HG03469 (cell line): ENCODE measurements around the gene NCK2.

Source experiments
- ATAC-seq: cut with Tn5 transposase; IDR thresholded peaks from one replicate; pipeline ENCODE4 v1.9.1; 2021; ENCODE audit warnings: mild to moderate bottlenecking, moderate library complexity, moderate number of reproducible peaks; ENCODE audit not compliant: unreplicated experiment

Gene NCK2

DNA sequence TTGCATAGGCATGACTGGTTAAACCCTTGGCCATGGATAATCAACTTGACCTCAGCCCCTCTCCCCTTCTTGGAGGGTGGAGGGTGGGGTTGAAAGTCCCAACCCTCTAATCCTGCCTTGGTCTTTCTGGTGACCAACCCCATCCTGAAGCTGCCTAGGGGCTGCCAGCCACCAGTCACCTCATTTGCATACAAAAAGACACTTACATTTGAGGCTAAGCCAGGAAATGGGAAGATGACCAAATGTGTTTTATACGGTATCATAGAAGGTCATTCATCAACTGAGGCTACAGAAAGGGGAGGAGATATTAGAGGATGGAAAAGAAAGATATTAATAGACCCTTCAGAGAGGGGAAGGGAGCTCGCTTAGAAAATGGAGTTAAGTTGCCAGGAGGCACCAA lies 96.8 kb downstream of the NCK2 start:
- ATAC-seq, result no peak

DNA sequence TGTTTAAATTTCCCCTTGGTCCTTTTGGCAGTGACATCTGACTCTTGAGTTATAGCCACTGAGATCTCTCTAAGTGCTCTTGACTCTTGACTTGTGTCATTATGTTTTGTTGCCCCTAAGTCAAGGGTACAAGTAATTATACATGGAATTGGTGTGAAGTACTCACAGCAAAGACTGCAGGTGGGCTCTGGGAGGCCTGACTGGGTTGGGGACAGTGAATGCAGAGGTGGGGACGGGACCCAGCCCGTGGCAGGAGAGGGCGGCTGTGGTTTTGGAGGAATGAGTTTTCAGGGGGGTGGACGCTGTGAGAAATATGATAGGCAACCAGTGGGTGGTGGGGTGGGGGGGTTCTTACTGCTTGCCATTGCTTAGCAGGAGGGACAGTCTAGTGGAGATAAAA lies 97.8 kb downstream of the NCK2 start:
- no peak for ATAC-seq

DNA sequence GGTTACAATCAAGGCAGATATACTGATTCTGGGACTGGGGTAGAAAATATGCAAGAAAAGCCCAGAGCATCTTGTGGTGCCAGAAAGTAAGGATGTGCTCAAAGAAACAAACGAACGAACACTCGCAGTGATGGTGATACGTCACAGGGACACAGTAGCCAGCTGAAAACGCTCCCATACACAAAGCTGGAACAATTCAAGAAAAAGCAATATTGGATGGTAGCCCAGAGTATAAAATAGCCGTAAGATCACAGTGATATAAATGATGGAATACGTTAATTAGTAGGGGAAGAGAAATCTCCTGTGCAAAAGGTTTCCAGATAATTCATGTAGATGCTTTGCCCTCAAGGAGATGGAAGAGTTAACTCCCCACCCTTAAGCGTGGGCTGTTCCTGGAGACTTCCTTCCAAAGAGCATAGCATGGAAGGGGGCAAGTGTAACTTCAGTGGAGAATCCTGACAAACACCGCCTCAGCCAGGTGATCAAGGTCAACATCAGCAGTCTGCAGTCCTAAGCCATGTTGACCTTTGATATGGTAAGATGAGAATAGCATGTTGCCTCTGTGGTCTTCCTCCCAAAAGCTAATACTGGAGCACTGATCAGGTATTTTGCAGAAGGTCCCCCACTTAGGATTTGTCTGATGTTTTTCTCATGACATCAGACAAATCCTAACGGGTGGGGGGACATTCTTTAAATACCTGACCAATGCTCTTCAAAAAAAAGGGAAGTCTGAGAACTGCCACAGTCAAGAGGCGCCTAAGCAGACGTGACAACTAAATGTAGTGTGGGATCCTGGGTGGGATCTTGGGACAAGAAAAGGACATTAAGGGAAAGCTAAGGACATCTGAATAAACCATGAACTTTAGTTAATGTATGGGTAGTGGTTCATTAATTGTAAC lies 99.0 kb downstream of the NCK2 start:
- ATAC-seq, result no peak

DNA sequence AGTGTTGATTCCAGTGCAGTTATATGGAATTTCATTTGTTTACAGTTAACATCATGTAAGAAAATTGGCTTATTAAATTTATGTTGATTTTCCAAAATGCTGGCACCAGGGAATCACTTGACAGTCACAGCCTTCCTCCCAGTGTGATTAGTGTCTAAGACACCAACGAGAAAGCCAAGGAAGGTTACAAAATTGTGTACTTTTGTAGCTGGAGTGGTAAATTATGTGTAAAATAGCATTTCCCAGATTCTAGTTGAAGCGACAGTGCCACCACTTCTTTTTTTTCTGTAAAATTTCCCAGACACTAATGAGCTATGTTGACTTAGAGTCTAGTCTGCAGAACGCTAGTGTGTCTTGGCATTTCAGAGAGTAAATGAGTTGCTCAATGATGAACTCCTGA lies 101.3 kb downstream of the NCK2 start:
- no peak for ATAC-seq

DNA sequence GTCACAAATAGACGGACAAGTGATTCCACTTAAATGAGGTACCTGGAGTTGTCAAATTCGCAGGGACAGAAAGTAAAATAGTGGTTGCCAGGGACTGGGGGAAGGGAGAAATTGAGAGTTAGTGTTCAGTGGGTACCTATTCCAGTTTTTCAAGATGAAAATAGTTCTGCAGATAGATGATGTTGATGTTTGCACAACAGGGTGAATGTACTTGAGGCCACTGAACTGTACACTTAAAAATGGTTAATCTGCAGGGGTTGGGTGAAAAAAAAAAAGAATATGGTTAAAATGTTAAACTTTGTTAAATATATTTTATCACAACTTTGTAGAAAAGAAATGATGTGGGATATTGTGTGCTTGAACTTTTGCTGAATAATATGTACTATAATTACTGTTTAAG lies 102.3 kb downstream of the NCK2 start:
- ATAC-seq, result no peak

DNA sequence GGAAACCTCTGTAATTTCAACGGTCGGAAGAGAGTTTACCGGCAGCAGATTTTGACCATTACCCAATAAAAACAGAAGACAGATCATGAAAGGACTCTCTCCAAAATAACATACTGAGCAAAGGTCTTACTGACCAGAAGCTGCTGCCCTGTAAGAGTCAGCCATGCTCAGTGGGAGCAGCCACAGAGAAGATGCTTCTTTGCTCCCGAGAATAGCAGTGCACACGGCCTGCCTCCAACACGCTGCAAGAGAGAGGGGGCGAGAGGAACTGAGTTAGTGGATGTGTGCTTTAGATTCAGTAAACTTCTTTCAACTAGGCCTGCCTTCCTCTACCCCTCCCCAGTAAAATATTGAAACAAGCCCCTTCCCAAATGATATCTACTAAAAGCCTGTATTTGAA lies 103.7 kb downstream of the NCK2 start:
- ATAC-seq, result no peak

DNA sequence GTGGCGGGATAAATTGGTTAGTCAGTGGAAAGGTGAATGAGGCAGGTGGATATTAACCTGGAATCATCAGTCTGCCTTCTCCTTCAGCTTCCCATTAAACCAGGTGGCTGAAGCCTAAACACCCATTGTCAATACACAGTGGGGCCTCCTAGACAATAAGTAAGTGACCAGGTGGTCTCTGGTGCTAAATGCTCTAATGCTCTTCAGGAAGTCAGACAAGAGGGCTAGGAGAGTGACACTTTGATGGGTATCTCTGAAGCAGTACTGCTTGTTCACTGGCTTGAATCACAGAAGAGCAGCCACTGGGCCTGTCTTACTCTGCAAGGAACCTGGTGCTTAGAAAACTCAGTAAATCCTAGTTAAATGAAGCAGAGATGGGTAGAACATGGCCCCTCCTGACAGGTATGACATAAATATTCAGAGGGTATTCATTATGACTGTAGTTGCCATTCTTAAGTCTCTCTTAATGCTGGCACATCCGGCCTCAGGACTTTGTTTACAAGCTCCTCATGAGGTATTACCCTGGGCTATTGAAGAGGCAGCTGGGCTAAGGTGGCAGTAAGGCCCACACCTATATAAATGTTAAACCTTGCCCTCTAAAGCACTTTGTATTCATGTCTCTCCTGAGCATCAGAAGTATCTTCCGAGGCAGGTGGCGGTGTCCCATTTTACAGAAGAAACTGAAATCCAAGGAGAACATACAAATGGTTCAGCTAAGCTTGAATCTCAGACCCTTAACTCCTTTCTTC lies 104.9 kb downstream of the NCK2 start:
- ATAC-seq, result no peak

DNA sequence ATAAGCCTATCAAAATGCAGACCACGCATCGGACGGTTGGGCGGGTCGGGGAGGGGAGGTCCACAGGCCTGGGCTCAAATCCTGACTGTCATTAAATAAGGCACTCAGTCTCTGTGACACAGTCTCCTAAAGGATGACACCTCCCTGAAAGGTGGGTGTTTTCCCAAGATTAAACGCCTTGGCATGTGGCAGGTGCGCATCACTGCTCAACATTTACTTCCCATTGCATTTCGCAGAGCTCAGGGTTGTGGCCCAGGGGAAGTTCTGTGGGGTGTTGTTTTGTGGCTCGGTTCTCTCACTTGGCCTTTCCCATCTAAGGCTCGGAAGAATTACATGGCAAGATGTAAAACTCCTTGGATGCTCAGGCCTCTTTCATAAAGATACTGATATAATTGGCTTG lies 107.4 kb downstream of the NCK2 start:
- ATAC-seq, result no peak

DNA sequence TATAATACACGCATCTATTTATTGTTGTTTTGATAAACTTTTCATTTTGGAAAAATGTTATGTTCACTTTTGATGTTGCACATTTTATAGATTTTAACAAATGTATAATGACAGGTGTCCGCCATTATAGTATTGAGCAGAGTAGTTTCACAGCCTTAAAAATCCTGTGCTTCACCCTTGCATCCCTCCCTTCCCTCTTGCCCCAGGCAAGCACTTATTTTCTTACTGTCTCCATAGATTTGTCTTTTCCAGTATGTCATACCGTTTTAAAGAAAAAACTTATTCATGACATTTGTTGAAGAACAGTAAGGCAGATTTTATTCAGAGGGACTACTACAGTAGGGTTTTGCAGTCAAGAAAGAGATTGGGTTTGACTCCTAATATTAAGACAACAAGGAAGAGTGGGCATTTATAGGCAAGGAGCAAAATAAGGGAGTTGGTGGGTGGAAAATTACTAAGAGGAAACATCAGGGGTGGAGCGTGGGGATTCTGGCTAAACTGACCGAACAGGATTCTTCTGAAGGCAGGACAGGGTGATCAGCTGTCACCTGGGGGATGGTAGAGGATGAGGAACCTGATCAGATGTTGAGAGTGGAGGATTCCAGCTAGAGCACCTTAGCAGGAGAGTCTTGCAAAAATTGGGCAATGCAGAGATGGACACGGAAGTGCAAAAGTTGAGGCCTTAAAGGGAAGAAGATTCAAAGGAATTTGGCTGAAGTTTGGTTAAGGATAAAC lies 108.8 kb downstream of the NCK2 start:
- no peak for ATAC-seq

DNA sequence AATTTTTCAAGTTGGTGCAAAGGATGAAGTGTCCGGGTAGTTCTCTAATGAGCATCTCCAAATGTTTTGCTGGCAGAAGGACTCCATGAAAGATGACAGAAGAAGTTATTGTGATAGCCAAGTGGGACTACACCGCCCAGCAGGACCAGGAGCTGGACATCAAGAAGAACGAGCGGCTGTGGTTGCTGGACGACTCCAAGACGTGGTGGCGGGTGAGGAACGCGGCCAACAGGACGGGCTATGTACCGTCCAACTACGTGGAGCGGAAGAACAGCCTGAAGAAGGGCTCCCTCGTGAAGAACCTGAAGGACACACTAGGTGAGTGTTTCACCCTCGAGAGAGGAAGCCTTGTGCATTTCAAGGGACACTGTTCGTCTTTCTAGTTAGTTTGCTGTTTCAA lies 110.3 kb downstream of the NCK2 start:
- no peak for ATAC-seq

DNA sequence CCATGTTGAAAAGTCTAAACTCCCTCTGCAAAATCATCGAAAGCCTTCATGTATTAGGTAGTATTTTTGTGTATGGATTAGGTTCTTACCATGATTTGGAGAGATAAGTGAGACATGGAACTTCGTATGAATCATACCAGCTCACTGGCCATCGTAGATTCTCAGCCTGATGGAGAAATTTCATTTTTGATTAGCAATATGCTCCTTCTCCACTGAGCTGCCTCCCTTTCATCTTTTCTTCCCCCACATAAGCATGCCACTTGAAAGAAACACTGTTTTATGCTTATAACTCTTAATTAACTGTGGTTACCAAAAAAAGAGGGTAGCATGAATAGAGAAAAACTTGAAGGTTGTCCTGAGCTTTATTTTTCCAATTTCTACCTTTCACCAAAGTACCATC lies 111.9 kb downstream of the NCK2 start:
- no peak for ATAC-seq

DNA sequence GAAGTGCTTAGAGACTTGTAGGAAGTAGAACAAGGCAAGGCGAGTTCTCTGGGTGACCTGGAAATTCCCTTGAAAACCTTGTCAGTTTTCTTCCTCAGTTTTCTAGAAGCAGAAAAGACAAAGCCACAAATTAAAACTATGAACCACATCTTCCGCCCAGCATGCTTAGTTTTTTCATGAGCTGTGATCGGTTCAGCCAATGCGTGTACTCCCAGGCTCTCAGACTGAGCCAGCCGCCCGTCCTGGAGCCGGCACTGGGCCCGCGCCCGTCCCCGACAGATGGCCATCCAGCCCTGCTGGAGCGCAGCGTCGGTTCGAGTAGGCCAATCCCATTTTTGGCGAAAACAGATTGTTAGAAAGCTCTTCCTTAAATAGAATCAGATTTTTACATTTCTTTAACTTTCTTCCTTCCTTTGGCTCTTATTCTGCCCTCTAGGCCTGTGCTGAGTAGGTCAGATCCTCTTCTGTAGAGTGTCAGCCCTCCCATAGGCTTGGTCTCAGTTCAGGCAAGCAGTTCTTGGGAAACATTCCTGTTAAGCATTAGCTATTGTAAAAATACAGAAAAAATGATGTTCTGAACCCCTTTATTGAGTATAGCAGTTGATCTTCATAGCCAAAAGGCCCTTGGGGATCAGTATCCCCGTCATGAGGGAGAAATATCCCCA lies 112.5 kb downstream of the NCK2 start:
- ATAC-seq, result no peak

DNA sequence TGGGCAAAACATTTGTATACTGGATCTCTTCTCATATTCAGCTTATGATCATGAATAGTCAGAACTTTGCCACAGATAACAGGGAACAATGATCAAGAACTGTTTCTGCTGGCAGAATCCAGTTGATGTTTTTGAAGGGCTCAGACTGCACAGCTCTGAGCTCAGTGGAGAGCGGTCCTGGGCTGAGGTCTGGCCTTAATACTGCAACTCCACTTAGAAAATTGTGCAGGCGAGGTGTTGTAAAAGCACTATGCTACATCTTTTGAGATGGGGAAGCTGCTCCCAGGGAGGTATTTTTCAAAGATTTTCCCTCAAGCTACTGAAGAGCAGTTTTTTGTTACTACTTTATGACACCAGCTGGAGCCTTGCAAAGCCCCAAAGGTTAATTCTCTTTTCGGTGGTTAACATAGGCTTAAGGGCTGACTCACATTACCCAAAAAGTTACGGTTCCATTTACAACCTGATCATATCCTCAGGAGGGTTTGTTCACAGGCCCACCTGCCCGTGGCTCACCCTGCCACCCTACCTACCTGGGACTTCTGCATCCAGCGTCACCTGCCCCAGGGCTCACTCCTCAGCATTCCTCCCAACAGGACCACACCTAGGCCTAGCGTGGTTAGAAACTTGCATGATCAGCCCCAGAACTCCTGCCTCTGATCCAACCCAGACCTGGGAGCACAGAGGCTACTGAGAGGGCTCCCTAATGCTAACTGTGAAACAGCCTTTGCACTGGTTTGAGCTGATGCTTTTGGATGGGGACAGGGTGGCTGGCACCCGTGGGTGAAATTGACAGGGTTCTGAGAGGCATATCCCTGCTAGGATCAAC lies 114.4 kb downstream of the NCK2 start:
- ATAC-seq, result no peak

DNA sequence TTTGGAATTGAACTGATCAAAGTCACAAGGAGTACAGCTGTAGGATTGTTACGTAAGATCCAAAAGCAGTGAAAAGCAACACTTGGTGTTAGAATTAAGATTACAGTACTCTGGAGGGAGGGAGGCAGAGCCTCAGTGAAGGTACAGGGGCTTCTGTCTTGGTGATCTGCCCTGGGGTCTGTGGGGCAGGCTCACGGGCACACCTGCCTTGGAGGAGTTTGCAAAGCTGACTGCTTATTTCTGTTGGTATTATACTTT lies 114.9 kb downstream of the NCK2 start:
- ATAC-seq, result no peak

DNA sequence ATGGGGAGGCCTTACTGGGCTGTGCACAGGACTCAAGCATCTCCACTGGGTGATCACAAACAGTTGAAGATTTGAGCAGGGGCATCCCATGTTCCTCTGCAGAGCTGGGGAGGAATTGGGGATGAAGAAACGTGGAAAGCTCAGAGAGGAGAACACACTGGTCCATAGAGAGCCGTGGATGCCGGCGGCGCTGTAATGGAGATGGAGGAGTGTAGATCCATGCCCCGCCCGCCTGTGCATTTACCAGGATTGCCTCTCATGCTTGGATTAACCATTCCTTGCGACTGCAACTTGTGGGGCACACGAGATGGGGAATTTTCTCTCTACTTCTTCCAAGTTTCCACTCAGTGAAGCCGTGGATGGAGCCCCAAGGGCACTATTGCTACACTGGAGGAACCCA lies 115.9 kb downstream of the NCK2 start:
- no peak for ATAC-seq

DNA sequence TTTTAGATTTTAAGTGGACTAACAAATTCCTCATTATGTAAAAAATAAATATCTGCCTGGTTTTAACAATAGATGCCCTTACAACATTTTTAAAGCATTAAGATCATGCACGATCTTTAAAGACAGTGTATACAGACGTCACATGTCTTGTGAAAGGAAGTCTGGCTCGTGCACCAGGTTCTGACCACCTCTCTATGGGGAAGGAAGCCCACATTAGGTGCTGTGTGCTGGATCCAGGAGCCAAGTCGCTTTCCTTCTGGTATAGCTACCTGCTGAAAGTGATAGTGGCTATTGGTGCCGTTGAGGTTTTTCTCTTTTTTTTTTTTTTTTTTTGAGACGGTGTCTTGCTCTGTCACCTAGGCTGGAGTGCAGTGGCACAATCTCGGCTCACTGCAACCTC lies 116.5 kb downstream of the NCK2 start:
- ATAC-seq, result no peak

DNA sequence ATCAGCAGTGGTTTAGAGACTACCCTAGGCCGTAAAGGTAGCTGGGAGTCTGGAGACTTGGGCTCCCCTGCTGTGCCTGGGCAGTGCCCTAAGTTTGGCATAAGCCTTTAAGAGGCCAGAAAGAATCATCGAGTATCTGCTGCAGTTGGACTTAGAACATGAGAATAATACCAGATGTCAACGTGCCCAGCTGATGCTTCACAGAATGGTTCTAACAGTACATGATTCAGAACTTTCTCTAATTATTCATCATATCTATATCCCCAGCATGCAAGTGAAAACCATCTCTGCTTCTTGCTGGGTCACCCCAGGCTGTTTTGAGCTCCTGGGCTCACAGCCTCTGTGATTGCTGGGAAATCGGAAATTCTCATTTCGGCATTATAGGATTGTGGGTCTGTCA lies 118.1 kb downstream of the NCK2 start:
- ATAC-seq, result no peak

DNA sequence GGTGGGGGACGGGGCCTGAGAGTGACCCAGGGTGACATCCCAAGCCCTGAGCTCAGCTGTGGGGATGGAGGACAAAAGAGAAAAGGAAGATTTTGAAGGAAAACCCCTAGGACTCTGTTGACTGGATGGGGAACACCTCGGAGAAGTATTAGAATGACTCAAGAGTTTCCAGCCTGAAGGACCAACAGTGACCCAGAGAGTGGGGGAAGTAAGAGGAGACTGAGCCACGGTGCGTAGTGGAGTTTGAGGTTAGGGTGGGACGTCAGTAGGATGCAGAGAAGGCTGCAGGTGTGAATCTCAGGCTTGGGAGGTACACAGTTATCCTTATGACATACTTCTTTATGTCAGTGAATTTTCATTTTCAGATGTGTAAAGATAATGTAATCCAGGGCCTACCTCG lies 119.5 kb downstream of the NCK2 start:
- no peak for ATAC-seq

DNA sequence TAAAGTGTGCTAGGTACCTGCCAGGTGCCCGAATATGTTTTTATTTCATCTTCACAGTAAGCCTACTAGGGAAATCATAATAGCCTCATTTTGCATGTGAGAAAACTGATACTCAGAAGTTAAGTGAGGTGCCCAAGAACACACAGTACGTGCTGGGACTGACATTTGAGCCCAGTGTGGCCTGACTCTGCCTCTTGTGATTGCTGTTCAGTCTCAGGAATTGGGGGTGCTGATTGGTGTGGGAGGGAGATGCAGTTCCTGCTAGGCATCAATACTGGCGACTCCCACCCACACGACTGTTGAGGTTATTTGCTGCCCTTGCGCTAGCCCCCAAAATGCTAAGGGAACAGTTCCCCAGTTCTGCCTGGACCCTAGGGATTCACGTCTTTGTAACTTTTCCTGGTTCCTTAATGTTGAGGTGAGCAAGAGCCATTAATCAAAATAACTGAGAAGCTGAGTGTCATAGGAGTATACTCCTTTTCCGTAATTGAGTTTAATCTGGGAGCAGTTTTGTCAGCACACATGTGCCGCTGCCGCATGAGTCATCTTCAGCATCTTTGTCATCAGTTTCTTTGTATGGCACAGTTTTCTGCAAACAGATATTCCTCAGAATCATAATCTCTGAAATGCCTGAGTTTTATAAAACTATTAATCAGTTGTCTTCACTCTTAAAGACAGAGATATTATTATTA lies 120.7 kb downstream of the NCK2 start:
- ATAC-seq, result no peak
